ENCODE measurements around the gene ATXN7L3B.

DNA sequence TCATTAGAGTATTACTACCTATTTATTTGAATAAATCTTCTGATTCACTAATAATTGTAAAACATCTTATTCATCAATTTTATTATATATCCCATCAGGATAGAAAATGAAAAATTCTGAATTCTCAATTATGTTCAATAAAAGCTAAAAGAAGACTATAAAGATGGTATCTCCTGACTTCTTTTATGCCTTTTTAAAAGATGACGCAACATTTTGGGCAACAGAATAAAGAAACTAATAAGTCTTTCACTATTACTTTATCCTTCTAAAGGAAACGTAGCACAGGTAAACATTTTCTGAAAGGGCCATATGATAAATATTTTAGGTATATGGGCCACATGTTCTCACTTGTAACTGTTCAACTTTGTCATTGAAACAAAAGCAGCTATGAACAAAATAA, 10.1 kb upstream of the ATXN7L3B start:
- TF ChIP-seq, protein P1, sequence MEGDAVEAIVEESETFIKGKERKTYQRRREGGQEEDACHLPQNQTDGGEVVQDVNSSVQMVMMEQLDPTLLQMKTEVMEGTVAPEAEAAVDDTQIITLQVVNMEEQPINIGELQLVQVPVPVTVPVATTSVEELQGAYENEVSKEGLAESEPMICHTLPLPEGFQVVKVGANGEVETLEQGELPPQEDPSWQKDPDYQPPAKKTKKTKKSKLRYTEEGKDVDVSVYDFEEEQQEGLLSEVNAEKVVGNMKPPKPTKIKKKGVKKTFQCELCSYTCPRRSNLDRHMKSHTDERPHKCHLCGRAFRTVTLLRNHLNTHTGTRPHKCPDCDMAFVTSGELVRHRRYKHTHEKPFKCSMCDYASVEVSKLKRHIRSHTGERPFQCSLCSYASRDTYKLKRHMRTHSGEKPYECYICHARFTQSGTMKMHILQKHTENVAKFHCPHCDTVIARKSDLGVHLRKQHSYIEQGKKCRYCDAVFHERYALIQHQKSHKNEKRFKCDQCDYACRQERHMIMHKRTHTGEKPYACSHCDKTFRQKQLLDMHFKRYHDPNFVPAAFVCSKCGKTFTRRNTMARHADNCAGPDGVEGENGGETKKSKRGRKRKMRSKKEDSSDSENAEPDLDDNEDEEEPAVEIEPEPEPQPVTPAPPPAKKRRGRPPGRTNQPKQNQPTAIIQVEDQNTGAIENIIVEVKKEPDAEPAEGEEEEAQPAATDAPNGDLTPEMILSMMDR (IDR thresholded peaks at IDR 0.05): no peak
- TF ChIP-seq POLR2A (IDR thresholded peaks at IDR 0.05) (no peak), POLR2AphosphoS5 (IDR thresholded peaks at IDR 0.05) (no peak)
